Panc1 (cell line): ENCODE measurements around the gene C1orf210.

Experiments used
- CTCF ChIP-seq: fragments of 450-650 bp; IDR thresholded peaks from 2 replicates; pipeline ENCODE4 v1.5.1; 2017; ENCODE audit warnings: mild to moderate bottlenecking
- POLR2AphosphoS5 ChIP-seq: IDR thresholded peaks from 2 replicates; pipeline ENCODE4 v1.6.1; 2012; ENCODE audit warnings: mild to moderate bottlenecking, low read depth, low read length, moderate library complexity
- TCF7L2 ChIP-seq: IDR thresholded peaks from 2 replicates; pipeline ENCODE4 v1.6.1; 2011; ENCODE audit warnings: mild to moderate bottlenecking, low read depth, low read length, inconsistent platforms

GRCh38 chr1:43293176-43293575 lies 7.8 kb upstream of the C1orf210 start:
- TF ChIP-seq CTCF (no peak), POLR2AphosphoS5 (no peak), TCF7L2 (no peak)
